ENCODE measurements around the gene MUC4. TPM values are rescaled to one million over a fixed set of nuclear protein-coding genes. Genes with fewer than 3 reads are reported as not detected.
A peak's percentile ranks its signal among the peaks of the same experiment; 100 is the strongest.
"Not testable (repeated sequence)": the region's sequence is repeated elsewhere in the genome, so short reads cannot be mapped to it uniquely, and the experiment has no call there.

MUC4 gene
- total RNA-seq, 1 donor from 2014 or later = not detected

- no peak for TF ChIP-seq CTCF (conservative IDR thresholded peaks at IDR 0.05)
- DNase-seq (ENCODE audit: low read depth, low spot score) = no peak
- Mint-ChIP-seq H3K9me3 (peaks cover 7% of the 10 kb centered on the region), H3K4me3 (no peak overlapping the region), H3K27ac (ENCODE audit: unreplicated experiment) (no peak overlapping the region), H3K4me1 (peaks cover 26% of the 10 kb centered on the region), H3K36me3 (ENCODE audit: low read depth) (peaks cover 18% of the 10 kb centered on the region), H3K27me3 (ENCODE audit: low read depth) (peaks cover 45% of the 10 kb centered on the region)
Observed at GRCh38 chr3:195715583-195716266, 96.0 kb downstream of the MUC4 start.

DNA sequence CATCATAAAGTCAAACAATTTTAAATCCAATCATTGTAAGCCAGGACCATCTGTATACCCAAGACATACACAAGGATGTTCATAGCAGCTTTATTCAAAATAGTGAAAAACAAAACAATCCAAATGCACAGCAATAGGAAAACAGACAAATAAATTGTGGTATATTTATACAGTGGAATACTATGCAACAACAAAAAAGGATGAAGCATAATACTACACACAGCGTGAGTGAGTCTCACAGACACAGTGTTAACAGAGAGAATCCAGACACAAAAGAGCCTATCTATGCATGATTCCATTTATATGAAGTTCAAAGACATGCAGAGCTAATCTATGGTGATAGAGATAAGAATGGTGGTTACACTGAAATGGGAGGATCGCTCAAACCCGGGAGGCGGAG lies 96.6 kb downstream of the MUC4 start:
- Mint-ChIP-seq H3K4me1 (peaks cover 26% of the 10 kb centered on the region), H3K27me3 (ENCODE audit: low read depth) (peaks cover 42% of the 10 kb centered on the region), H3K4me3 (no peak overlapping the region), H3K36me3 (ENCODE audit: low read depth) (peaks cover 20% of the 10 kb centered on the region), H3K9me3 (peaks cover 7% of the 10 kb centered on the region), H3K27ac (ENCODE audit: unreplicated experiment) (no peak overlapping the region)
- DNase-seq (ENCODE audit: low read depth, low spot score) = no peak
- TF ChIP-seq CTCF (conservative IDR thresholded peaks at IDR 0.05) = no peak

DNA sequence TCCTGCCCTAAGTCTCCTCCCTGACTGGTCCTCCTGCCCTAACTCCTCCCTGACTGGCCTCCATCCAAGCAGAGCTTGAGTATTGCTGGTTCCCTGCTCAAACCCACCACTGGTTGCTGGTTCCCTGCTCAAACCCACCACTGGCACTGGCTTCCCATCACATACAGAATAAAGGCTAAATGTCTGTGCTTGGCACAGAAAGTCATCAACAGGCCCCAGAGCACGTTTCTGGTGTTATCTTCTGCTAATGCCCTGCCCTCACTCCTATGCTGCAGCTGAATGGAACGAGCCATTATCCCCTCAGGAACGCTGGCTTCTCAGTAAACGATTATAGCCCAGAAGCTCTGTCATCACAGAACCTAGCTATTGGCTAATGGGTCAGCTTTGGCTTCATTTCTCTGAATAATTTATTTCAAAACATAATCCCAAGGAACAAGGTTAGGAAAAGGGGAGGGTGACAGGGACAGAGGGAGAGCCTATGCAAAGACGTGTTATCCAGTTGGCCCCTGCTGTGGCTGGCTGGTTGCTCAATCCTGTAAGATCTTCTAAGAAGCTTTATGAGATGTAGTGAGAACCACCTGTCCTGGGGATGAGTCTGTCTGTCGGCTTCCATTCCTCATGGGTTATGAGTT lies 97.2 kb downstream of the MUC4 start:
- DNase-seq (ENCODE audit: low read depth, low spot score) = no peak
- Mint-ChIP-seq H3K27ac (ENCODE audit: unreplicated experiment) (no peak overlapping the region), H3K4me3 (no peak overlapping the region), H3K27me3 (ENCODE audit: low read depth) (peaks cover 39% of the 10 kb centered on the region), H3K9me3 (peaks cover 7% of the 10 kb centered on the region), H3K36me3 (ENCODE audit: low read depth) (peaks cover 23% of the 10 kb centered on the region), H3K4me1 (peaks cover 26% of the 10 kb centered on the region)
- TF ChIP-seq CTCF (conservative IDR thresholded peaks at IDR 0.05) = no peak

- peaks cover 33% of the 10 kb centered on the region for H3K27me3 Mint-ChIP-seq (ENCODE audit: low read depth)
- H3K4me3 Mint-ChIP-seq; DNase-seq (ENCODE audit: low read depth, low spot score); H3K9me3 Mint-ChIP-seq; H3K27ac Mint-ChIP-seq (ENCODE audit: unreplicated experiment): not testable (repeated sequence)
- H3K36me3 Mint-ChIP-seq (ENCODE audit: low read depth) = peaks cover 30% of the 10 kb centered on the region
- peaks cover 14% of the 10 kb centered on the region for H3K4me1 Mint-ChIP-seq
Observed at GRCh38 chr3:195713150-195713549, 98.6 kb downstream of the MUC4 start.

DNA sequence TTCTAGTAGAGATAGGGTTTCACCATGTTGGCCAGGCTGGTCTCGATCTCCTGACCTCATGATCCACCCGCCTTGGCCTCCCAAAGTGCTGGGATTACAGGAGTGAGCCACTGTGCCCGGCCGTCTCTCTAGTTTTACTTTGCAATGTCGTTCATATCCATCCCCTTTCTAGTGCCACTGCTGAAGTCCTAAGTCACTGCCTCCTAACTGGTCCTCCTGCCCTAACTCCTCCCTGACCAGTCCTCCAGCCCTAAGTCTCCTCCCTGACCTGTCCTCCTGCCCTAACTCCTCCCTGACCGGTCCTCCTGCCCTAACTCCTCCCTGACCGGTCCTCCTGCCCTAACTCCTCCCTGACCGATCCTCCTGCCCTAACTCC lies 99.2 kb downstream of the MUC4 start:
- not testable (repeated sequence) for H3K27ac Mint-ChIP-seq (ENCODE audit: unreplicated experiment); DNase-seq (ENCODE audit: low read depth, low spot score); H3K4me3 Mint-ChIP-seq; H3K9me3 Mint-ChIP-seq; H3K4me1 Mint-ChIP-seq
- Mint-ChIP-seq H3K27me3 (ENCODE audit: low read depth) (peaks cover 28% of the 10 kb centered on the region), H3K36me3 (ENCODE audit: low read depth) (peaks cover 30% of the 10 kb centered on the region)

- DNase-seq (ENCODE audit: low read depth, low spot score) = no peak
- peaks cover 4% of the 10 kb centered on the region for H3K4me1 Mint-ChIP-seq
- peaks cover 30% of the 10 kb centered on the region for H3K36me3 Mint-ChIP-seq (ENCODE audit: low read depth)
- peaks cover 22% of the 10 kb centered on the region for H3K27me3 Mint-ChIP-seq (ENCODE audit: low read depth)
- no peak for TF ChIP-seq CTCF (conservative IDR thresholded peaks at IDR 0.05)
- H3K9me3 Mint-ChIP-seq = peaks cover 7% of the 10 kb centered on the region
- no peak overlapping the region for H3K4me3 Mint-ChIP-seq
- peak overlapping the region; percentile 63 for H3K27ac Mint-ChIP-seq (ENCODE audit: unreplicated experiment)
Observed at GRCh38 chr3:195711813-195712534, 99.8 kb downstream of the MUC4 start.

- DNase-seq (ENCODE audit: low read depth, low spot score); H3K4me3 Mint-ChIP-seq; H3K4me1 Mint-ChIP-seq; H3K9me3 Mint-ChIP-seq; H3K27ac Mint-ChIP-seq (ENCODE audit: unreplicated experiment): not testable (repeated sequence)
- Mint-ChIP-seq H3K27me3 (ENCODE audit: low read depth) (peaks cover 17% of the 10 kb centered on the region), H3K36me3 (ENCODE audit: low read depth) (peaks cover 30% of the 10 kb centered on the region)
Observed at GRCh38 chr3:195711091-195711812, 100.5 kb downstream of the MUC4 start.

DNA sequence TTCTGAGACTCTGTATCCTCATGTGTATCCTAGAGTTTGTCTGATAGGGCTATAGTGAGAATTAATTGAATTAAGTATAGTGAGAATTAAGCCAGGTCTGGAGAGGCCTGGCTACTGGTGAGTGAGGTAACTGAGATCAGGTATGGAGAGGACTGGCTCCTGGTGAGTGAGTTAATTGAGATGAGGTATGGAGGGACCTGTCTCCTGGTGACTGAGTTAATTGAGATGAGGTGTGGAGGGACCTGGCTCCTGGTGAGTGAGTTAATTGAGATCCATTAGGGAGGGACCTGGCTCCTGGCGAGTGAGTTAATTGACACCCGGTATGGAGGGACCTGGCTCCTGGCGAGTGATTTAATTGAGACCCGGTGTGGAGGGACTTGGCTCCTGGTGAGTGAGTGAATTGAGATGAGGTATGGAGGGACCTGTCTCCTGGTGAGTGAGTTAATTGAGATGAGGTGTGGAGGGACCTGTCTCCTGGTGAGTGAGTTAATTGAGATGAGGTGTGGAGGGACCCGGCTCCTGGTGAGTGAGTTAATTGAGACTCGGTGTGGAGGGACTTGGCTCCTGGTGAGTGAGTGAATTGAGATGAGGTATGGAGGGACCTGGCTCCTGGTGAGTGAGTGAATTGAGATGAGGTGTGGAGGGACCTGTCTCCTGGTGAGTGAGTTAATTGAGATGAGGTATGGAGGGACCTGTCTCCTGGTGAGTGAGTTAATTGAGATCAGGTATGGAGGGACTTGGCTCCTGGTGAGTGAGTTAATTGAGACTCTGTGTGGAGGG lies 101.4 kb downstream of the MUC4 start:
- DNase-seq (ENCODE audit: low read depth, low spot score); H3K4me1 Mint-ChIP-seq; H3K27ac Mint-ChIP-seq (ENCODE audit: unreplicated experiment); H3K4me3 Mint-ChIP-seq; H3K9me3 Mint-ChIP-seq: not testable (repeated sequence)
- Mint-ChIP-seq H3K36me3 (ENCODE audit: low read depth) (peaks cover 24% of the 10 kb centered on the region), H3K27me3 (ENCODE audit: low read depth) (peaks cover 11% of the 10 kb centered on the region)

All from neural crest cell (in vitro differentiated cells).